ENCODE data around the gene NEAT1.
A peak's percentile ranks its signal among the peaks of the same experiment; 100 is the strongest.

The NEAT1 gene

GRCh38 chr11:65393513-65394079 is 29.0 kb upstream of the NEAT1 start:
- CTCF ChIA-PET = interaction anchor here (2.3 kb wide), 1 partner anchor 23 kb away, joined by 10 read pairs; no protein-coding TSS in a partner anchor
- no peak for DNase-seq
- Mint-ChIP-seq H3K4me1 (peaks cover 26% of the 10 kb centered on the region), H3K9me3 (no peaks in the 10 kb centered on the region), H3K4me3 (no peak overlapping the region), H3K27me3 (no peaks in the 10 kb centered on the region), H3K36me3 (peaks cover 28% of the 10 kb centered on the region), H3K27ac (no peak overlapping the region)

DNA sequence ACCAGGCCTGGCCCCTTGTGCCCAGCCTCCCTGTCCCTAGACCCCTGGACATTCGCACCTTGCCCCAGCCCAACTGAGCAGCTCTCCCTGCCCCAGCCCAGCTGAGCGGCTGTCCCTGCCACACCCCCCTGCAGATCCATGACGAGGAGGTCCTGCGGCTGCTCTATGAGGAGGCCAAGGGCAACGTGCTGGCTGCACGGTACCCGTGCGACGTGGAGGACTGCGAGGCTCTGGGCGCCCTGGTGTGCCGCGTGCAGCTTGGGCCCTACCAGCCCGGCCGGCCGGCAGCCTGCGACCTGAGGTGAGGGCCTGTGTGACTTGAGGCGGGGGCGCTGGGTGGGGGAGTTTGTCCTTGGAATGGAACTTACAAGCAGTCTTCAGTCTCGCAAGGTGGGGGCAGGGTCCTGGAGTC is 28.5 kb upstream of the NEAT1 start:
- DNase-seq = no peak
- Mint-ChIP-seq H3K27me3 (no peaks in the 10 kb centered on the region), H3K4me1 (peaks cover 21% of the 10 kb centered on the region), H3K36me3 (peaks cover 26% of the 10 kb centered on the region), H3K4me3 (no peak overlapping the region), H3K9me3 (no peaks in the 10 kb centered on the region), H3K27ac (no peak overlapping the region)
- CTCF ChIA-PET = no interaction called here

- peaks cover 31% of the 10 kb centered on the region for H3K36me3 Mint-ChIP-seq
- no peaks in the 10 kb centered on the region for H3K9me3 Mint-ChIP-seq
- no peaks in the 10 kb centered on the region for H3K27me3 Mint-ChIP-seq
- H3K27ac Mint-ChIP-seq = no peak overlapping the region
- no peak overlapping the region for H3K4me3 Mint-ChIP-seq
- CTCF ChIA-PET = interaction anchor here (1.1 kb wide), 1 partner anchor 114 kb away, joined by 3 read pairs; no protein-coding TSS in a partner anchor
- DNase-seq = no peak
- peaks cover 3% of the 10 kb centered on the region for H3K4me1 Mint-ChIP-seq
Measured at GRCh38 chr11:65395961-65396530, 26.6 kb upstream of the NEAT1 start.

DNA sequence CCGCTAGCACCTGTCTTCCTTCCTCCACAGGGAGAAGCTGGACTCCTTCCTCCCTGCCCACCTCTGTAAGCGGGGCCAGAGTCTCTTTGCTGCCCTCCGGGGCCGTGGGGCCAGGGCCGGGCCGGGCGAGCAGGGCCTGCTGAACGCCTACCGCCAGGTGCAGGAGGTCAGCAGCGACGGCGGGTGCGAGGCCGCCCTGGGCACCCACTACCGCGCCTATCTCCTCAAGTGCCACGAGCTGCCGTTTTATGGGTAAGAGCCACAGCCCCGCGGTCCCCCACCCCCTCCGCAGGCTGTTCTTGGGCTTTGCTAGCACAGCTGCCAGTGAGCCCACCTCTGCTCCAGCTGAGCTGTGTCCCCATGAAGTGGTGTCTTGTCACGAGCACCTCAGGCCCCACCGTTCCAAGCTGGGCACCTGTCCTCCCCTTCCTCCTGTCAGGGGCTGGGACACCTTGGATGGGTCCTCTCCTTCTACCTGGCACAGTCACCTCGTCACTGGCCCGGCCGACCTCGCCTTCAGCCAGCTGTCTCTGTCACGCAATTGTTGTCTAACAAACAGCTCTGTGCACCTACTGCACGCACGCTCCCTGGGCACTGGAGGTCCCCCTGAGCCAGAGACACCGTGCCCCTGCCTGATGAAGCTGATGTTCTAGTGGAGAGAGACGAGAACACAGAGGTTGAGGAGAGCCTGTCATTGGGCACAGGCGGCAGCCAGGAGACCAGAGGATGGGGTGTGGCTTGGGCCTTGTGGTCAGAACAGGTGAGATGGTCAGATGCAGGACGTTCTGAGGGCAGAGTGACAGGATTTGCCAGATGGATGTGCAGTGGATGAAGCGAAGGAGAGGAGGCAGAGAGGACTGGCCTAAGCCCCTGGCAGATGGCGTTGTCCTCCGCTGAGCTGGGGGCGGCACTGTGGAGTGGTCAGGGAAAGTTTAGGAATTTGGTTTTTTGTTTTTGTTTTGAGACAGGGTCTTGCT is 25.5 kb upstream of the NEAT1 start:
- CTCF ChIA-PET = interaction anchor here (0.9 to 1.1 kb wide), 2 partner anchors 17 to 113 kb away, joined by 3 to 4 read pairs; no protein-coding TSS in a partner anchor
- H3K27ac Mint-ChIP-seq = no peak overlapping the region
- no peak overlapping the region for H3K4me3 Mint-ChIP-seq
- peaks cover 29% of the 10 kb centered on the region for H3K36me3 Mint-ChIP-seq
- no peaks in the 10 kb centered on the region for H3K27me3 Mint-ChIP-seq
- no peaks in the 10 kb centered on the region for H3K4me1 Mint-ChIP-seq
- no peaks in the 10 kb centered on the region for H3K9me3 Mint-ChIP-seq
- no peak for DNase-seq

DNA sequence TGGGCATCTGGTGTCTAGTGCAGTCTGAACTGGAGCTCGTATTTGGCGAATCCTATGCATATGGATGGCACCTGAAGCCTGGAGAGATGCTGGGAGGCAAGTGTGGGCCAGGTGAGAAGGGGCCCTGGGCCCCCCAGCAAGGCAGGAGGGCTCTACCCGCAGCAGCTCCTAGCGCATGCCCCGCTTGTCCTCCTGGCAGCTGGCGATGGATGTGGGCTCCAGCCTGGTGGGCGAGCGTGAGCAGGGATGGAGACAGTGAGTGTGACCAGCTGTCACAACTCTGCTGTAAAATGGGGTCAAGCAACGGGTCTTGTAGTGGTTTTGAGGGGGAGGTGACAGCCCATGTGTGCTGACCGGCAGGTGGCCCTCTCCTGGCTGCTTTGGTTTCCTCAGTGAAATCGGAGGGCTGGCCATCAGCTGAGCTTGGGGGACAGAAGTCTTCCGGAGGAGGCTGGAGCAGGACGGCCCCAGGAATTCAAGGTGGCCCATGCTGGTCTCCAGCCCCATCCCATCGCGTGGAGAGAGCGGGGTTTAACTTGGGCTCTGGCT is 24.2 kb upstream of the NEAT1 start:
- Mint-ChIP-seq H3K27ac (peak overlapping the region; percentile 45), H3K27me3 (no peaks in the 10 kb centered on the region), H3K36me3 (peaks cover 28% of the 10 kb centered on the region), H3K9me3 (no peaks in the 10 kb centered on the region), H3K4me1 (peaks cover 3% of the 10 kb centered on the region), H3K4me3 (no peak overlapping the region)
- DNase-seq = no peak
- CTCF ChIA-PET = interaction anchor here (0.8 kb wide), 1 partner anchor 10 kb away, joined by 3 read pairs; no protein-coding TSS in a partner anchor

DNA sequence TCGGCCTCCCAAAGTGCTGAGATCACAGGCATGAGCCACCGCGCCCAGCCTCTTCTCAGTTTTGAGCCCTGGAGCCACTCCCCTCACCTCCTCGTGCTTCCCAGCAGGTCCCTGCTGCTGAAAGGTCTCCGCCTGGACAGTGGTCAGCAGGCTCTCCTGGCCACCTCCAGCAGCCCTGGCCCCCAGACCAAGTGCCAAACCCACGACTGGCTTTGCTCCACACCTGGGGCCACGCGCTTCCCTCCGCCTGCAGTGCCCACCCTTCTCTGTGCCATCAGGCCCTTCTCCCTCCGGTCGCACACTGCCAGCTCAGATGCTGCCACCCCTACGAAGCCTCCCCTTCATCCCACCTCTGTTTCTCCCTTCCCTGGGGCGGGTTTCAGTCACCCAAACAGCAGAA is 23.3 kb upstream of the NEAT1 start:
- H3K27ac Mint-ChIP-seq = no peak overlapping the region
- no peak overlapping the region for H3K4me3 Mint-ChIP-seq
- peaks cover 8% of the 10 kb centered on the region for H3K4me1 Mint-ChIP-seq
- peaks cover 30% of the 10 kb centered on the region for H3K36me3 Mint-ChIP-seq
- CTCF ChIA-PET = no interaction called here
- no peaks in the 10 kb centered on the region for H3K27me3 Mint-ChIP-seq
- DNase-seq = no peak
- no peaks in the 10 kb centered on the region for H3K9me3 Mint-ChIP-seq

DNA sequence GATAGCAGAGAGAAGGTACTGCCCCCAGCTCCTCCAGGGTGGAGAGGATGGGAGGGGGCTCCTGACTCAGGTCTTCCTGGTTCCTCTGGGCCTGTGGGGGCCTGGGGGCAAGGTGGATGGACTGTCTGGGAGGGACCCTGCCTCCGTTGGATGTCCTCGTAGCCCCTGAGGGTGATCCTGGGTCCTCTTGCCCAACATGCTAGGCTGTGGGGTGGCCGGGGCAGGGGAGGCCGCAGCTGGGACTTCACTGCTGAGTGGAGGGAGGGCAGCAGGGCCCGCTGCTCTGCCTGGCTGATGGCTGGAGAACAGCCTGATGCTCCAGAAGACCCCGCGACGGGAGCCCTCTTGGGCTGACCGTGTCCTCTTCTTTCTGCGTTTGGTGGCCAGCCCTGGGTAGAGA is 22.8 kb upstream of the NEAT1 start:
- H3K9me3 Mint-ChIP-seq = no peaks in the 10 kb centered on the region
- peaks cover 35% of the 10 kb centered on the region for H3K36me3 Mint-ChIP-seq
- DNase-seq = no peak
- no peaks in the 10 kb centered on the region for H3K27me3 Mint-ChIP-seq
- peaks cover 8% of the 10 kb centered on the region for H3K4me1 Mint-ChIP-seq
- no peak overlapping the region for H3K27ac Mint-ChIP-seq
- H3K4me3 Mint-ChIP-seq = no peak overlapping the region
- CTCF ChIA-PET = interaction anchor here (0.8 kb wide), 1 partner anchor 72 kb away, joined by 3 read pairs; no protein-coding TSS in a partner anchor

GRCh38 chr11:65400307-65401072 is 22.1 kb upstream of the NEAT1 start:
- Mint-ChIP-seq H3K4me3 (no peak overlapping the region), H3K27me3 (no peaks in the 10 kb centered on the region), H3K36me3 (peaks cover 34% of the 10 kb centered on the region), H3K9me3 (no peaks in the 10 kb centered on the region), H3K27ac (no peak overlapping the region), H3K4me1 (peaks cover 8% of the 10 kb centered on the region)
- DNase-seq = no peak
- CTCF ChIA-PET = interaction anchor here (0.8 kb wide), 1 partner anchor 71 kb away, joined by 3 read pairs; no protein-coding TSS in a partner anchor

DNA sequence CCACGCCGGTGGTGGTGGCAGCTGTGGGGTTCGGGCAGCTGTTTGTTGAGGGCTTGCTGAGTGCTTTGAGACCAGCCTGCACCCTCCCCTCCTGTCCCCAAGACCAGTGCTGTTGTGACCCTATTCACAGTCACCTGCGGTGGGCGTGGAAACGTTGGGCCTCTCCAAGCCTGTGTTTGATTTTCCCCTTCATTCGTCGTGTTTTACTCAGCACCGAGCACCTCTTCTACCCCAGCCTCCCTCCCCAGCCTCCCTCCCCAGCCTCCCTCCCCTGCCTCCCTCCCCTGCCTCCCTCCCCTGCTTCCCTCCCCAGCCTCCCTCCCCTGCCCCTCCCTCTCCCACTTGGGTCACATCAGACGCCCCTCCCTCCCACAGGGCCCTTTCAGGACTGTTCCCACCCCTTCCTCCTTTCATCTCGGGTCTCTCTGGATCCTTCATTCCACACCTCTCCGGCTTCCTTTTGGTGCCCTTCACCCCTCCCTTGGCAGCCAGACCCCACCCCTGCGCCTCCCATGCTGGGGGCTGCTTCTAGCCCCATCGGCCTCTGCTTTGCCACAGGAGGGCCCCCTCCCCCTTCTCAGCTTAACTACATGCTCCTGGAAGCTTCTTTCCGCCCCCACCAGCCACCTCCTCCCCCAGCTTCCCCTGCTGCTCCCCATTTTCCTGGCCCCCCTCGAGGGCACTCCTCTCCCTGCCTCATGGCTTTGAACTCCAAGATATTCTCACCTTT is 21.4 kb upstream of the NEAT1 start:
- peaks cover 8% of the 10 kb centered on the region for H3K4me1 Mint-ChIP-seq
- H3K36me3 Mint-ChIP-seq = peaks cover 34% of the 10 kb centered on the region
- DNase-seq = no peak
- H3K27ac Mint-ChIP-seq = no peak overlapping the region
- H3K9me3 Mint-ChIP-seq = no peaks in the 10 kb centered on the region
- no peak overlapping the region for H3K4me3 Mint-ChIP-seq
- H3K27me3 Mint-ChIP-seq = no peaks in the 10 kb centered on the region
- CTCF ChIA-PET = no interaction called here

GRCh38 chr11:65401803-65402248 is 20.8 kb upstream of the NEAT1 start:
- Mint-ChIP-seq H3K9me3 (no peaks in the 10 kb centered on the region), H3K27me3 (no peaks in the 10 kb centered on the region), H3K4me1 (peaks cover 8% of the 10 kb centered on the region), H3K36me3 (peaks cover 34% of the 10 kb centered on the region), H3K4me3 (no peak overlapping the region), H3K27ac (no peak overlapping the region)
- CTCF ChIA-PET = interaction anchor here (2.0 kb wide), 1 partner anchor 15 kb away, joined by 12 read pairs; no protein-coding TSS in a partner anchor
- no peak for DNase-seq

DNA sequence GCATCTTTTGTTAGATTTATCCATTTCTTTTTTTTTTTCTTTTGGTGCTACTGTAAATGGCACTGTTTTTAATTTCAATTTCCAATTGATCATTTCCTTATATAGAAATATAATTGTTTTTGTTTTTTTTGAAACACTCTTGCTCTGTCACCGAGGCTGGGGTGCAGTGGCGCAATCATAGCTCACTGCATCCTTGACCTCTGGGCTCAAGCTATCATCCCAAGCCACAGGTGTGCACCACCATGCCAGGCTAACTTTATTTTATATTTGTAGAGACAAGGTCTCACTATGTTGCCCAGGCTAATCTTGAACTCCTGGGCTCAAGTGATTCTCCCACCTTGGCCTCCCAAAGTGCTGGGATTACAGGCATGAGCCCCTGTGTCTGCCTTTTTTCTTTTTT is 19.8 kb upstream of the NEAT1 start:
- CTCF ChIA-PET = interaction anchor here (2.0 kb wide), 1 partner anchor 14 kb away, joined by 12 read pairs; no protein-coding TSS in a partner anchor
- Mint-ChIP-seq H3K27me3 (no peaks in the 10 kb centered on the region), H3K27ac (no peak overlapping the region), H3K36me3 (peaks cover 33% of the 10 kb centered on the region), H3K9me3 (no peaks in the 10 kb centered on the region), H3K4me1 (peaks cover 8% of the 10 kb centered on the region), H3K4me3 (no peak overlapping the region)
- DNase-seq = no peak

DNA sequence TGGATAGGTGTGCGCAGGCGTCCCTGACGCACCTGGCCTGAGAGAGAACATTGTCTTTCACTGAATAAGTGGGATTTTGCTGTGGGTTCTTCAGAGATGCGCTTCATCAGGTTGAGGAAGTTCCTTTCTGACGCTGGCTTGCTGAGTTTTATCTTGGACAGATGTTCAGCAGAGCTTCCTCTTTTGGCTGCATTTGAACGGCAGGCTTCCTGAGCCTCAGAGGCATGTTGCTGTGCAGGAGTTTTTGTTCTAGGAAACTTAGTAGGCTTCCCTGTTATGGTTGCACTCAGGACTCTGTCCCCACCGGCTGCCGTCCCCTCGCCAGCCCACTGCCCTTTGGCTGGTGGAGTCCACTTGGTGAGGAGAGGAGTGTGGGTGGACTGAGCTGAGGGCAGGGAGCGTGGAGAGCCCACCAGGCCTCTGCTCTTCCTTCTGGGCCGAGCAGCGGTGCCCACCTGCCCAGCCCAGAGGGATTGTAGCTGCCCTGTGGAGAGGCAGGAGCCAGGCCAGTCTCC is 18.9 kb upstream of the NEAT1 start:
- Mint-ChIP-seq H3K4me1 (peaks cover 8% of the 10 kb centered on the region), H3K36me3 (peaks cover 33% of the 10 kb centered on the region), H3K27ac (peak overlapping the region; percentile 42), H3K27me3 (no peaks in the 10 kb centered on the region), H3K4me3 (no peak overlapping the region), H3K9me3 (no peaks in the 10 kb centered on the region)
- CTCF ChIA-PET = interaction anchor here (2.0 kb wide), 1 partner anchor 13 kb away, joined by 12 read pairs; no protein-coding TSS in a partner anchor
- DNase-seq = no peak

GRCh38 chr11:65404210-65404609 is 18.4 kb upstream of the NEAT1 start:
- Mint-ChIP-seq H3K27ac (no peak overlapping the region), H3K36me3 (peaks cover 36% of the 10 kb centered on the region), H3K4me3 (no peak overlapping the region), H3K4me1 (peaks cover 8% of the 10 kb centered on the region), H3K27me3 (no peaks in the 10 kb centered on the region), H3K9me3 (no peaks in the 10 kb centered on the region)
- DNase-seq = no peak
- CTCF ChIA-PET = interaction anchor here (1.3 to 3.0 kb wide), 2 partner anchors 12 to 65 kb away, joined by 3 to 12 read pairs; no protein-coding TSS in a partner anchor

Measured in activated naive CD4-positive, alpha-beta T cell treated with anti-CD3 and anti-CD28 coated beads, Interleukin-2, amount 10 ng/mL, durations not matched to agents 7 days and 5 days (primary cell).